GM18861 (cell line): ENCODE data around the gene MFSD2A.
"Not testable (repeated sequence)": the region's sequence is repeated elsewhere in the genome, so short reads cannot be mapped to it uniquely, and the experiment has no call there.

Source experiments
- ATAC-seq: cut with Tn5 transposase; IDR thresholded peaks from one replicate; pipeline ENCODE4 v1.9.1; 2021; ENCODE audit not compliant: unreplicated experiment

Gene MFSD2A

GRCh38 chr1:39996396-39997004, 41.6 kb downstream of the MFSD2A start:
- no peak for ATAC-seq

- no peak for ATAC-seq
These were observed 46.5 kb downstream of the MFSD2A start for GRCh38 chr1:40001456-40001855.

GRCh38 chr1:40003156-40004093, 48.5 kb downstream of the MFSD2A start:
- ATAC-seq: peak; percentile 75

GRCh38 chr1:40004857-40005256, 49.9 kb downstream of the MFSD2A start:
- ATAC-seq: no peak

- not testable (repeated sequence) for ATAC-seq
These were observed 52.6 kb downstream of the MFSD2A start for GRCh38 chr1:40007481-40008034.

- no peak for ATAC-seq
These were observed 56.3 kb downstream of the MFSD2A start for GRCh38 chr1:40011198-40011597.

- no peak for ATAC-seq
These were observed 59.3 kb downstream of the MFSD2A start for GRCh38 chr1:40014253-40014706.

- ATAC-seq: no peak
These were observed 60.1 kb downstream of the MFSD2A start for GRCh38 chr1:40014812-40015594.

GRCh38 chr1:40017951-40018575, 63.1 kb downstream of the MFSD2A start:
- no peak for ATAC-seq
